AG04449 (cell line): ENCODE measurements around the gene CCT8.

Experiments
- CTCF ChIA-PET: fragments of 350-600 bp; formaldehyde crosslinking; extraction: SDS; loops from one replicate; lab custom pipeline; 2021; ENCODE audit warnings: antibody characterized with exemption; lab: Yijun Ruan, JAX
- POLR2A ChIA-PET: fragments of 400-600, 350-600 bp; formaldehyde crosslinking; extraction: SDS; loops from one replicate; lab custom pipeline; 2020; ENCODE audit warnings: antibody characterized with exemption, inconsistent platforms; lab: Yijun Ruan, JAX
- DNase-seq: peaks from one replicate; pipeline ENCODE4 v3.0.0-alpha.2; 2010; ENCODE audit warnings: low read depth, low spot score
- H3K4me3 ChIP-seq: 2 replicates; pipeline ENCODE4 v1.5.1; 2011; ENCODE audit warnings: low read depth, mild to moderate bottlenecking, control low read depth, low read length
- CTCF ChIP-seq: IDR thresholded peaks from one replicate; pipeline ENCODE4 v1.5.1; 2011; ENCODE audit warnings: mild to moderate bottlenecking, moderate library complexity, low read length, control low read depth, inconsistent platforms; ENCODE audit not compliant: insufficient read depth; ENCODE audit errors: missing control alignments

CCT8 gene

GRCh38 chr21:29092102-29092959 is 18.9 kb upstream of the CCT8 start:
- CTCF ChIA-PET = interaction anchor here (0.8 to 9.8 kb wide), 8 partner anchors 10 to 759 kb away, joined by 3 to 138 read pairs (median 12); no protein-coding TSS in a partner anchor
- POLR2A ChIA-PET = interaction anchor here (0.7 to 1.5 kb wide), 4 partner anchors 207 to 211 kb away, joined by 3 to 4 read pairs (median 3); no protein-coding TSS in a partner anchor
- DNase-seq = no peak
- H3K4me3 ChIP-seq = no peak overlapping the region
- TF ChIP-seq CTCF = peak; percentile 19

- no peak for TF ChIP-seq CTCF
- ChIA-PET POLR2A (interaction anchor here (1.0 kb wide), 1 partner anchor 209 kb away, joined by 3 read pairs; no protein-coding TSS in a partner anchor), CTCF (interaction anchor here (0.7 to 9.8 kb wide), 11 partner anchors 10 to 760 kb away, joined by 3 to 138 read pairs (median 4); no protein-coding TSS in a partner anchor)
- no peak for DNase-seq
- H3K4me3 ChIP-seq = no peak overlapping the region
Measured at GRCh38 chr21:29091033-29091432, 17.6 kb upstream of the CCT8 start.

DNA sequence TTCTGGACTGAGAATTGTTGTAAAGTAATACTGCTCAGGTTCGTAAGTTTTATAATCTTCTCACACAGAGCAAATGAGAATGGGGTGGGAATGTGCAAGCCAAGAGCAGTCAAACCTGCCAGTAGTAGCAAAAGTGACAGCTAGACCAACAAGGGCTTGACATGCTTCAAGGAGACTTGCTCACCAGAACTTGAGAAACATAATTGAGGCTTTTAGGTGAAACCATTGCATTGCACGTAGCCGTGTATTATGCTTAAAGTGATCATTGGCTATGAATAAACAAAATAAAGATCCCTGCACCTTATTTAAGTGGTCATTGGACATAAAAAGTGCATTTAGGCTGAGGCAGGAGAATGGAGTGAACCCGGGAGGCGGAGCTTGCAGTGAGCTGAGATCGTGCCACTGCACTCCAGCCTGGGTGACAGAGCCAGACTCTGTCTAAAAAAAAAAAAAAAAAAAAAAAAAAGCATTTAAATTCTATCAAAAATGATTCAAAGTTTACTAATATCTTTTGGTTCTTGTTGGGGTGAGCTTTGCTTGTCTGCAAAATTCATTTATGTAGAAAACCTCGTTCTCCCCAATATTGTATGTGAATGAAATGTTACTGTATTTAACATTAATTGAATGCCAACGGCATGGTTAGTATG is 11.8 kb upstream of the CCT8 start:
- H3K4me3 ChIP-seq = no peak overlapping the region
- DNase-seq = no peak
- ChIA-PET POLR2A (no interaction called here), CTCF (interaction anchor here (0.9 kb wide), 1 partner anchor 287 kb away, joined by 5 read pairs; no protein-coding TSS in a partner anchor)
- TF ChIP-seq CTCF = no peak

- POLR2A ChIA-PET = no interaction called here
- no peak for DNase-seq
- no peak for TF ChIP-seq CTCF
- no peak overlapping the region for H3K4me3 ChIP-seq
- CTCF ChIA-PET = no interaction called here
Measured at GRCh38 chr21:29084372-29084771, 10.9 kb upstream of the CCT8 start.

GRCh38 chr21:29083306-29083705 is 9.9 kb upstream of the CCT8 start:
- ChIA-PET CTCF (interaction anchor here (0.7 kb wide), 1 partner anchor 81 kb away, joined by 3 read pairs; no protein-coding TSS in a partner anchor), POLR2A (no interaction called here)
- DNase-seq = no peak
- TF ChIP-seq CTCF = no peak
- H3K4me3 ChIP-seq = no peak overlapping the region
